ENCODE data around the gene FBXO44.

The FBXO44 gene

DNA sequence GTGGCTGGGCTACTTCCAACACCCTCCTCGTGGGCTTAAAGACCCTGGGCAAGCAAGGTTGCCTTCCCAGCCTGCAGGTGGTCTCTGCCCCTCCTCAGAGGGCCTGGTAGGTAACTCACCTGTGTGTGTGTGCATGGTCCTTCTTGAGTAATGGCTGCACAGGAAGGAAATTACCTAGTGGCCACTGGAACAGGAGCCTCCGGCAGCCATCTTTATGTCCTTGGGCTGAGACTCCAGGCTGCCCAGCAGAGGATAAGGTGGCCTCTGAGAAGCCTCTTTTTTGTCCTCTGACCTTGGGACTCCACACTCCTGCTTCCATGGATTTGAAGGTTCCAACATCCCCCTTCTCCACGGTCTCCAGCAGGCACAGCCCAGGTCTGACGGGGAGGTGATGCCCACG is 56.8 kb downstream of the FBXO44 start:
- Histone ChIP-seq H3K4me1 (ENCODE audit: insufficient read depth, low read length) (peaks cover 9% of the 10 kb centered on the region), H3K9me3 (ENCODE audit: control insufficient read depth, insufficient read depth, low read length) (no peaks in the 10 kb centered on the region), H3K9ac (ENCODE audit: low read depth, low read length) (no peak overlapping the region), H3K36me3 (ENCODE audit: insufficient read depth, low read length) (no peaks in the 10 kb centered on the region)

DNA sequence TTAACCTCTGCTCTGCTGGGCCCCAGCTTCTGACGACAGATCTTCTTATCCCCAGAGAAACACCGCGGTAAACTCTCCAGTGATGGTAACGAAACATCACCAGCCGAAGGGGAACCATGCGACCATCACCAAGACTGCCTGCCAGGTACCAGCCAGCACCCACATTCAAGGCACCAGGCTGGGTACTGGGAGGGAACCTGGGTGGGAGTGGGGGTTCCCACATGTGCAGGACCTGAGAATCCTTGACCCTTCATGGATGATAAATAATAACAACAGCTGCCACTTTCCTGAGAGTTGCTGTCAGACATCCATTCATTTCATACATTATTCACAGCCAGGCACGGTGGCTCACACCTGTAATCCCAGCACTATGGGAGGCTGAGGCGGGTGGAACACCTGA is 57.6 kb downstream of the FBXO44 start:
- Histone ChIP-seq H3K4me1 (ENCODE audit: insufficient read depth, low read length) (peaks cover 7% of the 10 kb centered on the region), H3K9ac (ENCODE audit: low read depth, low read length) (no peak overlapping the region), H3K9me3 (ENCODE audit: control insufficient read depth, insufficient read depth, low read length) (no peaks in the 10 kb centered on the region), H3K36me3 (ENCODE audit: insufficient read depth, low read length) (no peaks in the 10 kb centered on the region)
